ENCODE measurements around the gene SLC12A2. TPM values are rescaled to one million over a fixed set of nuclear protein-coding genes. Genes with fewer than 3 reads are reported as not detected.

SLC12A2 gene
- polyA plus RNA-seq, 1 donor from 2014 or later, result 28.6 TPM

GRCh38 chr5:128091579-128091978 lies 8.0 kb downstream of the SLC12A2 start:
- Histone ChIP-seq H3K27ac (ENCODE audit: low read length) (no peak overlapping the region), H3K79me2 (replicated peaks; ENCODE audit: insufficient read depth, low read length) (peaks cover 26% of the 10 kb centered on the region), H3K27me3 (ENCODE audit: insufficient read depth, low read depth, low read length) (no peaks in the 10 kb centered on the region), H3K4me2 (ENCODE audit: low read length) (no peak overlapping the region), H3K4me3 (ENCODE audit: low read length) (no peak overlapping the region), H3F3A (ENCODE audit: insufficient read depth, low read length, poor library complexity, severe bottlenecking) (no peaks in the 10 kb centered on the region), H2AFZ (ENCODE audit: low read depth, low read length) (no peak overlapping the region), H3K9ac (ENCODE audit: low read length) (no peak overlapping the region), H3K9me2 (ENCODE audit: insufficient read depth, low read length) (no peaks in the 10 kb centered on the region), H3K9me3 (ENCODE audit: low read length) (no peaks in the 10 kb centered on the region), H4K20me1 (ENCODE audit: insufficient read depth) (no peaks in the 10 kb centered on the region), H3K36me3 (ENCODE audit: insufficient read depth, low read length) (no peaks in the 10 kb centered on the region)
- TF ChIP-seq EP300 (conservative IDR thresholded peaks at IDR 0.05; ENCODE audit: poor library complexity, severe bottlenecking), result no peak
- TF ChIP-seq TAF1 (IDR thresholded peaks at IDR 0.05; ENCODE audit: low read depth), result no peak
- no peak for TF ChIP-seq POLR2AphosphoS5 (IDR thresholded peaks at IDR 0.05)
- no peak for TF ChIP-seq CTCF (IDR thresholded peaks at IDR 0.05; ENCODE audit: poor library complexity, severe bottlenecking)
- TF ChIP-seq MXI1 (conservative IDR thresholded peaks at IDR 0.05; ENCODE audit: poor library complexity, severe bottlenecking), result no peak
- no peak for TF ChIP-seq SMC3 (conservative IDR thresholded peaks at IDR 0.05; ENCODE audit: poor library complexity)
- no peak for TF ChIP-seq RAD21 (conservative IDR thresholded peaks at IDR 0.05)
- TF ChIP-seq REST (IDR thresholded peaks at IDR 0.05; ENCODE audit: borderline replicate concordance), result no peak
- no peak for TF ChIP-seq EZH2 (IDR thresholded peaks at IDR 0.05; ENCODE audit: borderline replicate concordance, insufficient read depth, low read length, poor library complexity, severe bottlenecking)

GRCh38 chr5:128092144-128092543 lies 8.6 kb downstream of the SLC12A2 start:
- Histone ChIP-seq H3K79me2 (replicated peaks; ENCODE audit: insufficient read depth, low read length) (peaks cover 21% of the 10 kb centered on the region), H3K27ac (ENCODE audit: low read length) (no peak overlapping the region), H3K4me3 (ENCODE audit: low read length) (no peak overlapping the region), H3K9me2 (ENCODE audit: insufficient read depth, low read length) (no peaks in the 10 kb centered on the region), H4K20me1 (ENCODE audit: insufficient read depth) (no peaks in the 10 kb centered on the region), H3K9ac (ENCODE audit: low read length) (no peak overlapping the region), H3K9me3 (ENCODE audit: low read length) (no peaks in the 10 kb centered on the region), H3K4me2 (ENCODE audit: low read length) (no peak overlapping the region), H3K36me3 (ENCODE audit: insufficient read depth, low read length) (no peaks in the 10 kb centered on the region), H3K27me3 (ENCODE audit: insufficient read depth, low read depth, low read length) (no peaks in the 10 kb centered on the region), H2AFZ (ENCODE audit: low read depth, low read length) (no peak overlapping the region), H3F3A (ENCODE audit: insufficient read depth, low read length, poor library complexity, severe bottlenecking) (no peaks in the 10 kb centered on the region)
- TF ChIP-seq REST (IDR thresholded peaks at IDR 0.05; ENCODE audit: borderline replicate concordance) (no peak), EZH2 (IDR thresholded peaks at IDR 0.05; ENCODE audit: borderline replicate concordance, insufficient read depth, low read length, poor library complexity, severe bottlenecking) (no peak), SMC3 (conservative IDR thresholded peaks at IDR 0.05; ENCODE audit: poor library complexity) (no peak), POLR2AphosphoS5 (IDR thresholded peaks at IDR 0.05) (no peak), MXI1 (conservative IDR thresholded peaks at IDR 0.05; ENCODE audit: poor library complexity, severe bottlenecking) (no peak), RAD21 (conservative IDR thresholded peaks at IDR 0.05) (no peak), TAF1 (IDR thresholded peaks at IDR 0.05; ENCODE audit: low read depth) (no peak), EP300 (conservative IDR thresholded peaks at IDR 0.05; ENCODE audit: poor library complexity, severe bottlenecking) (no peak), CTCF (IDR thresholded peaks at IDR 0.05; ENCODE audit: poor library complexity, severe bottlenecking) (no peak)

Measured in neural cell (in vitro differentiated cells).